ENCODE measurements around the gene SLC45A2. TPM values are rescaled to one million over a fixed set of nuclear protein-coding genes. Genes with fewer than 3 reads are reported as not detected.
"Not testable (repeated sequence)": the region's sequence is repeated elsewhere in the genome, so short reads cannot be mapped to it uniquely, and the experiment has no call there.

The SLC45A2 gene
- total RNA-seq, 4 donors from 2014 or later: 0.26 TPM; not detected in 3

DNA sequence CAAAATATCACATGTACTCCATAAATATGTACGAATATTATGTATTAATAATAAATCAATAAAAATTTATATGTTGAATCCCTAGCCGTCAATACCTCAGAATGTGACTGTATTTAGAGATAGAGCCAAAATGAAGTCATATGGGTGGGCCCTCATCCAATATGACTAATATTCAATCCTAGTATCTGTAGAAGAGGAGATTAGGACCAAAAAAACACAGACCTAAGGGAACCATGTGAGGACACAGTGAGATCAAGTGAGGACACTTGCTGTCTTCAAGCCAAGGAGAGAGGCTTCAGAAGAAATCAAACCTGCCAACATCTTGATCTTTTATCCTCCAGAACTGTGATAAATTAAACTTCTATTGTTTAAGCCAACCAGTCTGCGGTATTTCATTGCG, 27.0 kb upstream of the SLC45A2 start:
- TF ChIP-seq, protein P1, sequence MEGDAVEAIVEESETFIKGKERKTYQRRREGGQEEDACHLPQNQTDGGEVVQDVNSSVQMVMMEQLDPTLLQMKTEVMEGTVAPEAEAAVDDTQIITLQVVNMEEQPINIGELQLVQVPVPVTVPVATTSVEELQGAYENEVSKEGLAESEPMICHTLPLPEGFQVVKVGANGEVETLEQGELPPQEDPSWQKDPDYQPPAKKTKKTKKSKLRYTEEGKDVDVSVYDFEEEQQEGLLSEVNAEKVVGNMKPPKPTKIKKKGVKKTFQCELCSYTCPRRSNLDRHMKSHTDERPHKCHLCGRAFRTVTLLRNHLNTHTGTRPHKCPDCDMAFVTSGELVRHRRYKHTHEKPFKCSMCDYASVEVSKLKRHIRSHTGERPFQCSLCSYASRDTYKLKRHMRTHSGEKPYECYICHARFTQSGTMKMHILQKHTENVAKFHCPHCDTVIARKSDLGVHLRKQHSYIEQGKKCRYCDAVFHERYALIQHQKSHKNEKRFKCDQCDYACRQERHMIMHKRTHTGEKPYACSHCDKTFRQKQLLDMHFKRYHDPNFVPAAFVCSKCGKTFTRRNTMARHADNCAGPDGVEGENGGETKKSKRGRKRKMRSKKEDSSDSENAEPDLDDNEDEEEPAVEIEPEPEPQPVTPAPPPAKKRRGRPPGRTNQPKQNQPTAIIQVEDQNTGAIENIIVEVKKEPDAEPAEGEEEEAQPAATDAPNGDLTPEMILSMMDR (IDR thresholded peaks at IDR 0.05): no peak
- TF ChIP-seq POLR2A (IDR thresholded peaks at IDR 0.05; ENCODE audit: low read depth) (no peak), EP300 (IDR thresholded peaks at IDR 0.05) (no peak), POLR2AphosphoS5 (IDR thresholded peaks at IDR 0.05) (no peak)
- Histone ChIP-seq H3K36me3 (no peaks in the 10 kb centered on the region), H3K27me3 (no peaks in the 10 kb centered on the region), H3K4me1 (peaks cover 16 to 18% (median 17%) of the 10 kb centered on the region in 4 donors), H3K4me3 (no peak overlapping the region), H3K27ac (replicated peaks in 1 of 4) (no peak overlapping the region), H3K9me3 (no peaks in the 10 kb centered on the region)
- 84% methylated on average over 4 of the region's 4 CpGs for WGBS
- intact Hi-C loops (cut with DNase I): no loop called here
- no peak for DNase-seq (ENCODE audit: extremely low spot score)

- H3K4me3 ChIP-seq; H3K9me3 ChIP-seq; H3K36me3 ChIP-seq; H3K27me3 ChIP-seq; H3K27ac ChIP-seq (replicated peaks in 1 of 4); DNase-seq (ENCODE audit: extremely low spot score); intact Hi-C loops (cut with DNase I): not testable (repeated sequence)
- peaks cover 16 to 31% (median 28%) of the 10 kb centered on the region in 4 donors for H3K4me1 ChIP-seq
- 98% methylated on average over 2 of the region's 2 CpGs for WGBS
Observed at GRCh38 chr5:34010146-34010545, 25.7 kb upstream of the SLC45A2 start.

DNA sequence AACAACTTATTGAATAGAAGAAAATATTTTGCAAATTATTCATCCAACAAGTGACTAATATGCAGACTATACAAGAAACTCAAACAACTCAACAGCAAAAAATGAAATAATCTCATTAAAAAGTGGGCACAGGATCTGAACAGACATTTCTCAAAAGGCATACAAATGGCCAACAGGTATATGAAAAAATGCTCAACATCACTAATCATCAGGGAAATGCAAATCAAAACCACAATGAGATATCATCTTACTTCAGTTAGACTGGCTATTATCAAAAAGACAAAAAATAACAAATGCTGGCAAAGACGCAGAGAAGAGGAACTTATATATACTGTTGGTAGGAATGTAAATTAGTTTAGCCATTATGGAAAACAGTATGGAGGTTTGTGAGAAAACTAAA, 25.1 kb upstream of the SLC45A2 start:
- H3K4me3 ChIP-seq: no peak overlapping the region
- WGBS: 80% methylated on average over 1 of the region's 1 CpG
- peaks cover 16 to 31% (median 28%) of the 10 kb centered on the region in 4 donors for H3K4me1 ChIP-seq
- TF ChIP-seq POLR2AphosphoS5 (IDR thresholded peaks at IDR 0.05) (no peak), POLR2A (IDR thresholded peaks at IDR 0.05; ENCODE audit: low read depth) (no peak), EP300 (IDR thresholded peaks at IDR 0.05) (no peak)
- TF ChIP-seq, protein P1 (IDR thresholded peaks at IDR 0.05): no peak
- DNase-seq (ENCODE audit: extremely low spot score): no peak
- H3K9me3 ChIP-seq: no peaks in the 10 kb centered on the region
- no peaks in the 10 kb centered on the region for H3K27me3 ChIP-seq
- intact Hi-C loops (cut with DNase I): loop anchor here (10.0 kb wide), 1 partner anchor 915 kb away; the partner anchor contains the start of gene DNAJC21
- no peak overlapping the region for H3K27ac ChIP-seq (replicated peaks in 1 of 4)
- peaks cover 0 to 2% (median 0%) of the 10 kb centered on the region in 4 donors for H3K36me3 ChIP-seq

GRCh38 chr5:34008802-34009201, 24.3 kb upstream of the SLC45A2 start:
- Histone ChIP-seq H3K27me3 (no peaks in the 10 kb centered on the region), H3K27ac (replicated peaks in 1 of 4) (peak overlapping the region; percentile 89 to 95 (median 91)), H3K9me3 (no peaks in the 10 kb centered on the region), H3K4me3 (peak overlapping the region; percentile 69 to 85 (median 70)), H3K36me3 (peaks cover 0 to 10% (median 3%) of the 10 kb centered on the region in 4 donors), H3K4me1 (peaks cover 16 to 31% (median 28%) of the 10 kb centered on the region in 4 donors)
- intact Hi-C loops (cut with DNase I): loop anchor here (10.0 kb wide), 1 partner anchor 916 kb away; the partner anchor contains the start of gene DNAJC21
- 10% methylated on average over 1 of the region's 1 CpG for WGBS
- TF ChIP-seq, protein P1 (IDR thresholded peaks at IDR 0.05): no peak
- TF ChIP-seq POLR2AphosphoS5 (IDR thresholded peaks at IDR 0.05): no peak
- no peak for TF ChIP-seq EP300 (IDR thresholded peaks at IDR 0.05)
- no peak for TF ChIP-seq POLR2A (IDR thresholded peaks at IDR 0.05; ENCODE audit: low read depth)
- no peak for DNase-seq (ENCODE audit: extremely low spot score)

DNA sequence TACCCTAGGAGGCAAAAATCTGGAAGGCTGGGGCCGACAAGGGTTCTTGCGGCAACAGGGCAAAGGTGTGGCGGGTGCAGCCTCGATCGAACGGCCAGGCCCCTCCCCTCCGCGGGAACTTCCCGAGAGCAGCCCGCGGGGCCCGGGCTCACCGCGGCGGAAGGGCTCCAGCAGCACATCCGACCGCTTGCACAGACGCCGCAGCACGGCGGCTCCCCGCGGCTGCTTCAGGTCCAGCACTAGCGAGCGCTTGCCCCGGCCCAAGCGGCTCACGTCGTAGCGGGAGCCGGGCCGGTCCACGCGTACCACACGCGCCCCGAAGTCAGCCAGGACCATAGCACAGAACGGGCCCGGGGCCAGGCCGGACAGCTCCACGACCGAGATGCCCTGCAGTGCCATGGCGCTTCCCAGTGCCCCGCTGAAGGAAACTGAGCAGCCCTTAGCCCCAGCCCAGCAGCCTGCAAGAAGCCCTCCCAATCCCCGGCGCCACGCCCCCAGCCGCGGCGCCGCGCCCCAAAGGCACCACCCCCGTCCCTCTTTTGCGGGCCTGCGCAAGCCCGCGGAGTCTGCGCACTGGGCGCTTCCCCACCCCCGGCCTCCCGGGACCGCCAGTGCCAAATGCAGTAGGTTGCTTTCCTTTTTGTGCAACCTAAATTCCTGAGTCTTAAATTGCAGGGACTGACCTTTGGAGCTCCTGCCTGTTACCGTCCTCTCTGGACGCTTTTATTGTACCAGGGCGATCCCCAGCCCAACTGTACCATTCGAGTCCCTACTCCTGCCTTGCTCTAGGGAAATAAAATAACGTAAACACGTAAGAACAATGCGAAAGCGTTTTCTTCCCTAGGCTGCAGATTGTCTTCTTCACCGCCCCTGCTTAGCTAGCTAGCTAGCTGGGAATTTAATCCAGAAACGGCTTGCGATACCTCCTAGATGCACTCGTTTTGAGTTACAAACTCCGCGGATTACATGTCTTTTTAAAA, 23.4 kb upstream of the SLC45A2 start, which contains the start of gene AMACR:
TSS of gene AMACR (minus strand) at position 430 of the 980 bp plus-strand sequence. CDS start at position 399, 31 bp downstream.
- peak; percentile 98 for DNase-seq (ENCODE audit: extremely low spot score)
- peaks cover 0 to 18% (median 9%) of the 10 kb centered on the region in 4 donors for H3K36me3 ChIP-seq
- no peaks in the 10 kb centered on the region for H3K27me3 ChIP-seq
- peaks cover 16 to 31% (median 27%) of the 10 kb centered on the region in 4 donors for H3K4me1 ChIP-seq
- H3K4me3 ChIP-seq: peak within 1 kb of the TSS; percentile 69 to 85 (median 70)
- intact Hi-C loops (cut with DNase I): loop anchor here (10.0 kb wide), 1 partner anchor 917 kb away; the partner anchor contains the start of gene DNAJC21
- H3K27ac ChIP-seq (replicated peaks in 1 of 4): peak within 1 kb of the TSS; percentile 89 to 95 (median 91)
- WGBS: under 1% methylated on average over 32 of the region's 76 CpGs
- no peaks in the 10 kb centered on the region for H3K9me3 ChIP-seq
- TF ChIP-seq POLR2A (IDR thresholded peaks at IDR 0.05; ENCODE audit: low read depth) (peak; percentile 29), EP300 (IDR thresholded peaks at IDR 0.05) (no peak), POLR2AphosphoS5 (IDR thresholded peaks at IDR 0.05) (peak; percentile 78 to 94)
- TF ChIP-seq, protein P1 (IDR thresholded peaks at IDR 0.05): peak in 1 of 3 experiments; percentile 6
